Nephron (organoid): ENCODE measurements around the gene NPC1.
"Not testable (repeated sequence)": the region's sequence is repeated elsewhere in the genome, so short reads cannot be mapped to it uniquely, and the experiment has no call there.

Source experiments
- H3K27ac Mint-ChIP-seq, 3 experiments: 2 replicates each; pipeline ENCODE4 v1.8.0; 2020; ENCODE audit warnings: mixed read lengths in 3 of 3, mild to moderate bottlenecking in 2 of 3, moderate library complexity in 1 of 3
- H3K27me3 Mint-ChIP-seq: 2 replicates; pipeline ENCODE4 v1.8.0; 2021; ENCODE audit warnings: low read depth, mild to moderate bottlenecking, moderate library complexity, mixed read lengths
- H3K36me3 Mint-ChIP-seq: 2 replicates; pipeline ENCODE4 v1.8.0; 2020; ENCODE audit warnings: low read depth, mixed read lengths
- H3K4me1 Mint-ChIP-seq: 2 replicates; pipeline ENCODE4 v1.8.0; 2020; ENCODE audit warnings: mixed read lengths
- H3K4me3 Mint-ChIP-seq, 3 experiments: 2 replicates each; pipeline ENCODE4 v1.8.0; 2020; ENCODE audit warnings: mild to moderate bottlenecking in 3 of 3, mixed read lengths in 3 of 3, moderate library complexity in 2 of 3
- H3K9me3 Mint-ChIP-seq: 2 replicates; pipeline ENCODE4 v1.8.0; 2020; ENCODE audit warnings: mixed read lengths
- TF ChIP-seq, protein P1 (sequence below), 3 experiments: fragments of 200-600 bp; sonication (generic); IDR thresholded peaks; one replicate each; pipeline ENCODE4 v1.5.0; 2021; ENCODE audit warnings: antibody characterized with exemption in 3 of 3; ENCODE audit not compliant: unreplicated experiment in 3 of 3

Gene NPC1

DNA sequence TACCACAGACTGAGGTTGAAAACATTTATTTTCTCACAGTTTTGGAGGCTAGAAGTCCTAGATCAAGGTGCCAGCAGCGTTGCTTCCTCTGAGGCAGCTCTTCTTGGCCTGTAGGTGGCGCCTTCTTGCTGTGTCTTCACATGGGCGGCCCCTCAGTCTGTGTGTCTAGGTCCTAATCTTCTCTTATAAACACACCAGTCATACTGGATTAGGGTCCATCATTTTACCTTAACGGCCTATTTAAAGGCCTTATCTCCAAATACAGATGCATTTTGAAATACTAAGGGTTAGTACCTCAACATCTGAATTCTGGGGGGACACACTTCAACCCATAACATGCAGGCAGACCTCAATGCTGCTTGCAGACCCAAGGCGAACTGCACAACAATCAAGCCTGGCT lies 87.4 kb downstream of the NPC1 start:
- H3K9me3 Mint-ChIP-seq = no peaks in the 10 kb centered on the region
- peaks cover 11% of the 10 kb centered on the region for H3K27me3 Mint-ChIP-seq
- no peak overlapping the region for H3K27ac Mint-ChIP-seq
- H3K4me3 Mint-ChIP-seq = no peak overlapping the region
- H3K36me3 Mint-ChIP-seq = no peaks in the 10 kb centered on the region
- TF ChIP-seq, protein P1, sequence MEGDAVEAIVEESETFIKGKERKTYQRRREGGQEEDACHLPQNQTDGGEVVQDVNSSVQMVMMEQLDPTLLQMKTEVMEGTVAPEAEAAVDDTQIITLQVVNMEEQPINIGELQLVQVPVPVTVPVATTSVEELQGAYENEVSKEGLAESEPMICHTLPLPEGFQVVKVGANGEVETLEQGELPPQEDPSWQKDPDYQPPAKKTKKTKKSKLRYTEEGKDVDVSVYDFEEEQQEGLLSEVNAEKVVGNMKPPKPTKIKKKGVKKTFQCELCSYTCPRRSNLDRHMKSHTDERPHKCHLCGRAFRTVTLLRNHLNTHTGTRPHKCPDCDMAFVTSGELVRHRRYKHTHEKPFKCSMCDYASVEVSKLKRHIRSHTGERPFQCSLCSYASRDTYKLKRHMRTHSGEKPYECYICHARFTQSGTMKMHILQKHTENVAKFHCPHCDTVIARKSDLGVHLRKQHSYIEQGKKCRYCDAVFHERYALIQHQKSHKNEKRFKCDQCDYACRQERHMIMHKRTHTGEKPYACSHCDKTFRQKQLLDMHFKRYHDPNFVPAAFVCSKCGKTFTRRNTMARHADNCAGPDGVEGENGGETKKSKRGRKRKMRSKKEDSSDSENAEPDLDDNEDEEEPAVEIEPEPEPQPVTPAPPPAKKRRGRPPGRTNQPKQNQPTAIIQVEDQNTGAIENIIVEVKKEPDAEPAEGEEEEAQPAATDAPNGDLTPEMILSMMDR (IDR thresholded peaks at IDR 0.05; ENCODE audit: unreplicated experiment in 3 of 3) = peak; percentile 64 to 73 (median 70)
- peaks cover 10% of the 10 kb centered on the region for H3K4me1 Mint-ChIP-seq

DNA sequence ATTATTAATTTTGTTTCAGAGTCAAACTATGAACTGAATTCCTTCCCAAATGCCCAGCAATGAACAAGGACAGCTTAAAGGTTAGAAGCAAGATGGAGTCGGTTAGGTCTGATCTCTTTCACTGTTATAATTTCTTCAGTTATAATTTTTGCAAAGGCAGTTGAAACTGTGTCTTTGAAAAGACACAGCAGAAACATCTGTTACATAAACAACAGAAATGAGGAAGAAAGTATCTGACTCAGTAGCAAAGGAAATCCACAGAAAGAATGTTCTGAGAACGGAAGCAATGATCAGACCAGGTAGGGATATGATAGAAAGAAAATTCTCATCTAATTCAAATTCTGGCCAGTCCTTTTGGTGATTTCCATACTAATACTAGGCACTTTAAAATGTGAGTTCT lies 88.2 kb downstream of the NPC1 start:
- Mint-ChIP-seq H3K27ac (no peak overlapping the region), H3K4me3 (no peak overlapping the region), H3K9me3 (peaks cover 2% of the 10 kb centered on the region), H3K36me3 (no peaks in the 10 kb centered on the region), H3K4me1 (peaks cover 9% of the 10 kb centered on the region), H3K27me3 (peaks cover 9% of the 10 kb centered on the region)
- TF ChIP-seq, protein P1 (IDR thresholded peaks at IDR 0.05; ENCODE audit: unreplicated experiment in 3 of 3) = no peak

DNA sequence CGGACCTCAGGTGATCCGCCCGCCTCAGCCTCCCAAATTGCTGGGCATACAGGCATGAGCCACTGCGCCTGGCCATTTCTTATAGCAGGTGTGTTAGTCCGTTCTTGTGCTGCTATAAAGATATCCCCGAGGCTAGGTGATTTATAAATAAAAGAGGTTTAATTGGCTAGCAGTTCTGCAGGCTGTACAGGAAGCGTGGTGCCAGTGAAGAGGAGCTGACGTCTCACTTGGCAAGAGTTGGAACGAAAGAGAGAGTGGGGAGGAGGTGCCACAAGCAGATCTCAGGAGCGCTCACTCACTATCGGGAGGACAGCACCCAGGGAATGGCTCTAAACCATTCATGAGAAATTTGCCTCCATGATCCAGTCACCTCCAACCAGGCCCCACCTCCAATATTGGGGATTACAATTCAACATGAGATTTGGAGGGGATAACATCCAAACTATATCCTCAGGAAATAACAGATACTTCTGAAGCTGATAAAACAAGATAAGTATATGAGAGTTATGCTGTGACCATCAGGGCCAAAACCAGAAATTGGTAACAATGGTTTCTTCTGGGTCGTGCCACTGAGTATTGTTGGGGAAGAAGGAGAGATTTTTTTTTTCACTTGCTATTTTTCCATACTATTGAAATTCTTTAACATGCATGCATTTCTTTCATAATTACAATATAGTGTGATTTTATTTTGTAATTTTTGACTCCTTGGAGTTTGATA lies 90.4 kb downstream of the NPC1 start:
- H3K9me3 Mint-ChIP-seq = peaks cover 7% of the 10 kb centered on the region
- no peaks in the 10 kb centered on the region for H3K36me3 Mint-ChIP-seq
- H3K4me1 Mint-ChIP-seq = no peaks in the 10 kb centered on the region
- H3K27me3 Mint-ChIP-seq = peaks cover 6% of the 10 kb centered on the region
- H3K4me3 Mint-ChIP-seq = no peak overlapping the region
- no peak overlapping the region for H3K27ac Mint-ChIP-seq
- TF ChIP-seq, protein P1 (IDR thresholded peaks at IDR 0.05; ENCODE audit: unreplicated experiment in 3 of 3) = no peak

DNA sequence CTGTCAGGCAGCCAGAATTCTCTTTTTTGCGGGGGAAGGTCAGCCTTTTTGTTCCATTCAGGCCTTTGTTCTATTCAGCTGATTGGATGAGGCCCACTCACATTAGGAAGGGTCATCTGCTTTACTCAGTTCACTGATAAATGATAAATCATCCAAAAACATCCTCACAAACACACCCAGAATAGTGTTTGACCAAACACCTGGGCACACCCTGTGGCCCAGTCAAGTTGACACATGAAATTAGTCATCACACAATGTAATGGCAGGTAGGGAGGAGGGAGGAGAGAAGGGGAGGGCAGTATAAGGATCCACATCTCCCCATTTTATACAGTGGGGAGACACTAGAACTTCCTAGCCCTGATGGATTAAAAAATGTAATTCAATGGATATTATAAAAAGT lies 91.3 kb downstream of the NPC1 start:
- Mint-ChIP-seq H3K4me1 (no peaks in the 10 kb centered on the region), H3K9me3 (peaks cover 16% of the 10 kb centered on the region), H3K27ac (no peak overlapping the region), H3K4me3 (no peak overlapping the region), H3K27me3 (peaks cover 3% of the 10 kb centered on the region), H3K36me3 (no peaks in the 10 kb centered on the region)
- TF ChIP-seq, protein P1 (IDR thresholded peaks at IDR 0.05; ENCODE audit: unreplicated experiment in 3 of 3) = no peak

DNA sequence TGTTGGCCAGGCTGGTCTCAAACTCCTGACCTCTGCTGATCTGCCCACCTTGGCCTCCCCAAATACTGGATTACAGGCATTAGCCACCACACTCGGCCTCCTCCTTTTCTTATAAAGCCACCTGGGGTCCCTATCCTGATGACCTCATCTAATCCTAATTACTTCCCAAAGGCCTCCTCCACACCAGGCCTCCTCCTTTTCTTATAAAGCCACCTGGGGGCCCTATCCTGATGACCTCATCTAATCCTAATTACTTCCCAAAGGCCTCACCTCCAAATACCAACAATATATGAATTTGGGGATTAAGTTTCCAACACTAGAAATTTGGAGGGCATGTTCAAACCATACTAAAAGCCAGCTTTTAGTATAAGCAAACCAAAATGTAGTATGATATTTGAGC lies 92.7 kb downstream of the NPC1 start:
- Mint-ChIP-seq H3K9me3 (peaks cover 16% of the 10 kb centered on the region), H3K27ac (no peak overlapping the region), H3K36me3 (no peaks in the 10 kb centered on the region), H3K4me3 (no peak overlapping the region), H3K4me1 (no peaks in the 10 kb centered on the region), H3K27me3 (no peaks in the 10 kb centered on the region)
- TF ChIP-seq, protein P1 (IDR thresholded peaks at IDR 0.05; ENCODE audit: unreplicated experiment in 3 of 3) = no peak

DNA sequence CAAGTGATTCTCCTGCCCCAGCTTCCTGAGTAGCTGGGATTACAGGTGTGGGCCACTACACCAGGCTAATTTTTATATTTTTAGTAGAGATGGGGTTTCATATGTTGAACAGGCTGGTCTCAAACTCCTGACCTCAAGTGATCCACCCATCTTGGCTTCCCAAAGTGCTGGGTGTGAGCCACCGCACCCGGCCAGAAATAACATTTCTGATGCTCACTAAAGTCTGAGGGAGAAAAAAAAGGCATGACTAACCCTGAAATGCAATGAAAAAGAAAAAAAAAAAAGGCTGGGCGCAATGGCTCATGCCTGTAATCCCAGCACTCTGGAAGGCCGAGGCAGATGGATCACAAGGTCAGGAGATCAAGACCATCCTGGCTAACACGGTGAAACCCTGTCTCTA lies 96.7 kb downstream of the NPC1 start:
- Mint-ChIP-seq H3K4me1 (peaks cover 10% of the 10 kb centered on the region), H3K9me3 (peaks cover 16% of the 10 kb centered on the region)
- not testable (repeated sequence) for H3K36me3 Mint-ChIP-seq, H3K4me3 Mint-ChIP-seq, H3K27me3 Mint-ChIP-seq, H3K27ac Mint-ChIP-seq
